Stromal cell of bone marrow (primary cell): ENCODE data around the gene RAPGEF4.

ENCODE experiments used
- DNase-seq: peaks from one replicate; pipeline ENCODE4 v3.0.0-alpha.2; 2012; ENCODE audit warnings: low read depth

Gene RAPGEF4

GRCh38 chr2:172938713-172939375 is 203.2 kb downstream of the RAPGEF4 start:
- DNase-seq, result no peak

- DNase-seq, result no peak
These were observed 207.9 kb downstream of the RAPGEF4 start for GRCh38 chr2:172943539-172943938.

GRCh38 chr2:172944022-172944793 is 208.6 kb downstream of the RAPGEF4 start:
- no peak for DNase-seq

GRCh38 chr2:172944794-172945509 is 209.3 kb downstream of the RAPGEF4 start:
- DNase-seq, result no peak

- DNase-seq, result no peak
These were observed 209.8 kb downstream of the RAPGEF4 start for GRCh38 chr2:172945510-172945850.

- no peak for DNase-seq
These were observed 212.0 kb downstream of the RAPGEF4 start for GRCh38 chr2:172947461-172948153.

- DNase-seq, result no peak
These were observed 213.9 kb downstream of the RAPGEF4 start for GRCh38 chr2:172949522-172949921.

- no peak for DNase-seq
These were observed 214.9 kb downstream of the RAPGEF4 start for GRCh38 chr2:172950565-172950964.

GRCh38 chr2:172951554-172951953 is 215.9 kb downstream of the RAPGEF4 start:
- no peak for DNase-seq

GRCh38 chr2:172953411-172953810 is 217.8 kb downstream of the RAPGEF4 start:
- no peak for DNase-seq

GRCh38 chr2:172953970-172954852 is 218.6 kb downstream of the RAPGEF4 start:
- DNase-seq, result peak; percentile 22

- no peak for DNase-seq
These were observed 219.9 kb downstream of the RAPGEF4 start for GRCh38 chr2:172955587-172955986.

- DNase-seq, result no peak
These were observed 222.1 kb downstream of the RAPGEF4 start for GRCh38 chr2:172957734-172958133.

- DNase-seq, result no peak
These were observed 226.4 kb downstream of the RAPGEF4 start for GRCh38 chr2:172962082-172962481.

GRCh38 chr2:172962824-172963223 is 227.2 kb downstream of the RAPGEF4 start:
- peak; percentile 35 for DNase-seq

GRCh38 chr2:172964511-172965139 is 229.0 kb downstream of the RAPGEF4 start:
- no peak for DNase-seq

GRCh38 chr2:172965433-172966212 is 230.0 kb downstream of the RAPGEF4 start:
- DNase-seq, result no peak

GRCh38 chr2:172967036-172967982 is 231.7 kb downstream of the RAPGEF4 start:
- no peak for DNase-seq

- peak; percentile 83 for DNase-seq
These were observed 232.4 kb downstream of the RAPGEF4 start for GRCh38 chr2:172968061-172968469.
